GM12872 (cell line): Measurements from ENCODE around the gene CUX1.

Source experiments
- TF ChIP-seq, protein P1 (sequence below): IDR thresholded peaks from 3 replicates; pipeline ENCODE4 v1.5.1; 2011; ENCODE audit warnings: low read depth, mild to moderate bottlenecking, low read length, moderate library complexity; ENCODE audit not compliant: insufficient read depth

Gene CUX1

DNA sequence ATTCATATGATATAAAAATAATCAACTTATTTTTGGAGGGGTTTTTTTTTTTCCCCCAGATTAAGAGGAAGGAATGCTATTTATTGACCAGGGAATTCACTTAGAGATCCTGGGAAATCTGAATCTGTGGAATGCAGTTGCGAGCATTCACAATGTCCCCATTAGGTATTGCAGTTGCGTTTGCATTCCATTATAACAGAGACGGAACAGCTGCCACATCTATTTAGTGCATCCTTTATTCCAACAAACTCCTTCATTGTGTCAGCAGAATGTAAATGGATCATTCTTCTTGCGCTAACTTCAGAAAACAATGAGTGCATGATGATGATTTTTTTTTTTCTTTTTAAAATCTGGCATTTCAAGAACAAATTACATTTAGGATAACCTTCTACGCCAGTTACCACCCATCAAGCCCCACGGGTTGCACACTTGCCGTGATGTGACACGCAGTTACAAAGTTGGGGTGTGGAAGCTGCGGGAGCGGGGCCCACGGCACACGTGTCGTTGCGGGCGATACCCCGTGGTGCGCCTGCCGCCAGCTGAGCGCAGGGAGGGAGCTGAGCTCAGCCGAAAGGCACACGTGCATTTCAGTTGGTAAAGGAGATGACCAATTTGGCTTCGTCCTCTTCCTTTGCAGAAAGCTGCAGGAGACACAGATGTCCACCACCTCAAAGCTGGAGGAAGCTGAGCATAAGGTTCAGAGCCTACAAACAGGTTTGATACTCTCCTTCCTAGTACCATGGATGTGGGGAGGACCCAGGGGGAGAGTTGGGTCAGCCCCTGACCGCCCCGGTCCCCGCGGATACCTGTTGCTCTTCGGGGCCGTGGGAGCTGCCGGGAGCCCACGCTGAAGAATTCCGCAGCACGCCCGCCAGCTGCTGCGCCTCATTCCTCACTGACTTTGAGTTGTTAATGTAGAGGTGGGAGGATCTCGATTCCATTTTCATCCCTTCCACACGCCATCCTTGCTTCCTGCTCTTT lies 293.9 kb downstream of the CUX1 start:
- TF ChIP-seq, protein P1, sequence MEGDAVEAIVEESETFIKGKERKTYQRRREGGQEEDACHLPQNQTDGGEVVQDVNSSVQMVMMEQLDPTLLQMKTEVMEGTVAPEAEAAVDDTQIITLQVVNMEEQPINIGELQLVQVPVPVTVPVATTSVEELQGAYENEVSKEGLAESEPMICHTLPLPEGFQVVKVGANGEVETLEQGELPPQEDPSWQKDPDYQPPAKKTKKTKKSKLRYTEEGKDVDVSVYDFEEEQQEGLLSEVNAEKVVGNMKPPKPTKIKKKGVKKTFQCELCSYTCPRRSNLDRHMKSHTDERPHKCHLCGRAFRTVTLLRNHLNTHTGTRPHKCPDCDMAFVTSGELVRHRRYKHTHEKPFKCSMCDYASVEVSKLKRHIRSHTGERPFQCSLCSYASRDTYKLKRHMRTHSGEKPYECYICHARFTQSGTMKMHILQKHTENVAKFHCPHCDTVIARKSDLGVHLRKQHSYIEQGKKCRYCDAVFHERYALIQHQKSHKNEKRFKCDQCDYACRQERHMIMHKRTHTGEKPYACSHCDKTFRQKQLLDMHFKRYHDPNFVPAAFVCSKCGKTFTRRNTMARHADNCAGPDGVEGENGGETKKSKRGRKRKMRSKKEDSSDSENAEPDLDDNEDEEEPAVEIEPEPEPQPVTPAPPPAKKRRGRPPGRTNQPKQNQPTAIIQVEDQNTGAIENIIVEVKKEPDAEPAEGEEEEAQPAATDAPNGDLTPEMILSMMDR: no peak

DNA sequence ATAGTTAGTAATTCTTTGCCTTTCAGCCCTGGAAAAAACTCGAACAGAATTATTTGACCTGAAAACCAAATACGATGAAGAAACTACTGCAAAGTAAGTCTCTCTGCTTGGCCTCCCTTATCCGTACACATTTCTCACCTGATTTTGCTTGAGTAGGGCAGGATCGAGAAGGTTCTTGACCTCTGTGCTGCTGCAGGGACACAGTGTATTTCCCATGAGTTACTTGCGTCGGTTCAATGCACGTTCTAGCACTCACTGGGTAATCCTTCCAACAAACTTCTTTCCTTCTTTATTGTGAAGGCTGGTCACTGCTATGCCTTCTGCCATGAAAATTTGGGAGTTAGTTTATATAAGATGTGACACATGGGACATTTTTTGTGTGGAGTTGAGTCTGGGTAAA lies 297.8 kb downstream of the CUX1 start:
- TF ChIP-seq, protein P1: no peak

DNA sequence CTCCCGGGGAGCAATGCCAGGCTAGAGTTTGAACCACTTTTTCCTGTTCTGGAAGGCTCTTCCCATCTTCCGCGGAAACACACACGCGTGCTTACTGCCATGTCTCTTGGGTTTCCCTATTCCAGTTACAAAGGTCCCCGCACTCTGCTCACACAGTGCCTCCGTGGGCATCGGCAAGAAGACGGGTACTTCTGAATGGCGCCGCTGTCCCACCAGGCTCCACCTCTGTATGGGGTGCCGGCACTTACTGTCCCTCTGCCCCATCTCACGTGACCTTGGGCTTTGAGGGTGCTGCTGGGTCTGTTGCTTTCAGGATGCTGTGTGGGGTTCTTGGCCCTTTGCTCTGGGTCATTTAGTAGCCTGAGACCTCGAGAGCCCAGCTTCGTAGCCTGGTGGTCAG lies 298.5 kb downstream of the CUX1 start:
- TF ChIP-seq, protein P1: no peak

DNA sequence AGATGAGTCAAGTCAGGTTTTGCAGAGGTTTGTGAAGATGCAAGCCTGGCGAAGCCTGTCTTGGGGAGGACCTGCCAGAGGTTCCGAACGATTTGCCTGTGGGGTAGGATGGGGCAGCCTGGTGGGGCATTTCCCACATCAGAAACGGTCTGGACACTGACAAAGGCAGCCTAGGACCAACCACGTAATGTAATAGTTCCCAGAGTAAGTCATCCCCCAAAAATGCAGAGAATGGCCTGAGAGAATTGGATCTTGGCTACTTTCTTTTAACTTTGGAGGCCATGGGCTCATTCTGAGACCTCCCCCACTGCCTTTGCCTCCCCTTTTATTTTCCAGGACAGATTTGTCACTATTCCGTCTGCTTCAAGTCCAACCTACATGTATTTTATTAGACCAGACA lies 300.3 kb downstream of the CUX1 start:
- TF ChIP-seq, protein P1: no peak

DNA sequence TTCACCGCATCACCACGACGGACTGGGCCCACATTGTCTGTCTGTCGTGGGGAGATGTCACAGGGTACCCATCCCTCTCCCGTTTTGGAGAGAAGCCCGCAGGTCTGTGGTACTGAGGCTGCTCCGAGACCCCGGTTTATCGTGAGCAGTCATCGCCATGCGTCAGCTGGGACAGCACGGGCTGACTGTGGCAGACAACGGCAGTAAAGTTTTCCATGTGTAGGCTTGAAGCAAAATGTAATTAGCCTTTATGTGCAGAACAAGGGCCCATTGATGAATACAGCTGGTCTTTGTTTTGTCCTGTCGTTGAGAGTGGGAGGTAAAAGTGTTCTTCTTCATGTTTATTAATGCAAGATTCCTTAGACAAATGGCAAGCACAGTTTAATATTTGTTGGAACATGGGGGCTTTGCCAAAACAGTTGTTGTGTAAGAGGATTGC lies 301.8 kb downstream of the CUX1 start:
- TF ChIP-seq, protein P1: no peak

DNA sequence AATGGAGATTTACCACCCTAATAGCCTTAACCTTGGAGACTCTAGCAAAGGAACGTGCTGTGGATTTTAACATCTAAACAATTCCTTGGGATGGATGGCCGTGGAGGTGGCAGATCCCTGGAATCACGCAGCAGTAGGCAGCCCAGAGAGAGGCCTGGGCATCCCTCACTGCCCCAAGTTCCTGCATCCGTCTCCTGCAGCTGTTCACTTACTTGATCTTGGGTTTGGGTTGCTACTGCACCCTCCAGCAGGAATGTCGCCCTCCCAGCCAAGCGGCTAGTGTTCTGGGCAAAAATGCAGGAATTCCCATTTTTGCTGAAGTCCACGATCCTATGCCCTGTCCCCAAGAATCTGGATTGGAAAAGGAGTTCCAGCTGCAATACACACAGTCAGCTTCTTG lies 302.5 kb downstream of the CUX1 start:
- TF ChIP-seq, protein P1: no peak

DNA sequence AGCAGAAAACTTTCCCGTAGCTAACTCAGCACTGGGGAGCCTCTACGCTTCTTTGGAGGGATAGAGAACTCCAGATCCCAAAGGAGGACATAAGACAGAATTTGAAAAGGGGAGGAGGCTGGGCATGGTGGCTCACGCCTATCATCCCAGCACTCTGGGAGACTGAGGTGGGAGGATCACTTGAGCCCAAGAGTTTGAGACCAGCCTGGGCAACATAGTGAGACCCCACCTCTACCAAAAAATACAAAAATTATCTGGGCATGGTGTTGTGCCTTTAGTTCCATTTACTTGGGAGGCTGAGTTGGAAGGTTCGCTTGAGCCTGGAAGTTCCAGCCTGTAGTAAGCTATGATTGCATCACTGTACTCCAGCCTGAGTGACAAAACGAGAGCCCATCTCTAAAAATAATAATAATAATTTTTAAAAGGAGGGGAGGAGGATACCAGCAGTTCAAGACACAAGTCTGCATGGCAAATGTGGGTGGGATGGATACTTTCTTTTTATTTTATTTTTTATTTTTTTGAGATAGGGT lies 303.3 kb downstream of the CUX1 start:
- TF ChIP-seq, protein P1: no peak
